NCI-H446 treated with DMSO at 0.1 percent for 48 hours (cell line): ENCODE measurements around the gene CACNA2D2.
A peak's percentile ranks its signal among the peaks of the same experiment; 100 is the strongest.

ENCODE experiments used
- DNase-seq: peaks from one replicate; lab custom pipeline; 2025; lab: John Stamatoyannopoulos, UW

The CACNA2D2 gene

DNA sequence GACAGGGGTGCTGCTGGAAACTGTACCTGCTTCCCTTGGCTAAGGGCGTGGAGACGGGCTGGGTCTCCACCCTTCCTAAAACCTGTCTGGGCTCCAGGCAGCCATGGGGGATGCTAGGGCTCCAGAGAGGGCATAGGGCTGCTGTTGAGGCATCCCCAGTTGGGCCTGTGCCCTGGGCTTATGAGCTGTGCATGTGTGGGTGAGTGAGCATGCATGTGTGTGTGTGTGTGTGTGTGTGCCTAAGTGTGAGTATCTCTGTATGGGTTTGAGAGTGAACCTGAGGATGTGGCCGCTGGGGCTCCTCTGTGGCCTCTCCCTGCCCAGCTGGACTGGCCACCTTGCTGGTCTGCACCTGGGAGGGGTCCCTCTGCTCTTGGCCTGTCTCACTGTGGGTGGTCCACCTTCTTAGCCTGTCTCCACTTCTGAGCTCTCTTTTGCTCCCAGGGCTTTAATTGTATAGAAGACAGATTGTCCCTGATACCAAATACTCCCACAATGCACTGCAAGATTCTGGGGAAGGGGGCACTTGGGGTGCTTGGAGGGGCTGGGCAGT is 132.2 kb downstream of the CACNA2D2 start:
- no peak for DNase-seq

DNA sequence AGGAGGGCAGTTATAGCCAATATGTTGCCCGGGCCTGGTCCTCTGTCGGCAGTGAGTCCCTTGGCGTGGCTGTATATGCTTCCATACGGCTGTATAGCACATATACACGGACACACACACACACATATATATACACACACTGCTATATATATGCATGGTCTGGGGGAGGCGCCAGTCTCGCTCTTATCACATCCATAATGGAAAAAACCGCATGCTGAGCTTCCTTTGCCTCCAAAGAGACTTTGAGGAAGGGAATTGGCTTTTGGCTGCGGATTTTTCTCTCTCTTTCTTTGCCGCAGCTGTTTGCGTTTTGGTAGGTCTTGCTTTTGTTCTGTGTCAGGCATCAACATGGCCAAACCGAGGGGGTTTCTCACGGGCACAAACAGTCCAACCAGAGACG is 132.8 kb downstream of the CACNA2D2 start:
- no peak for DNase-seq

DNA sequence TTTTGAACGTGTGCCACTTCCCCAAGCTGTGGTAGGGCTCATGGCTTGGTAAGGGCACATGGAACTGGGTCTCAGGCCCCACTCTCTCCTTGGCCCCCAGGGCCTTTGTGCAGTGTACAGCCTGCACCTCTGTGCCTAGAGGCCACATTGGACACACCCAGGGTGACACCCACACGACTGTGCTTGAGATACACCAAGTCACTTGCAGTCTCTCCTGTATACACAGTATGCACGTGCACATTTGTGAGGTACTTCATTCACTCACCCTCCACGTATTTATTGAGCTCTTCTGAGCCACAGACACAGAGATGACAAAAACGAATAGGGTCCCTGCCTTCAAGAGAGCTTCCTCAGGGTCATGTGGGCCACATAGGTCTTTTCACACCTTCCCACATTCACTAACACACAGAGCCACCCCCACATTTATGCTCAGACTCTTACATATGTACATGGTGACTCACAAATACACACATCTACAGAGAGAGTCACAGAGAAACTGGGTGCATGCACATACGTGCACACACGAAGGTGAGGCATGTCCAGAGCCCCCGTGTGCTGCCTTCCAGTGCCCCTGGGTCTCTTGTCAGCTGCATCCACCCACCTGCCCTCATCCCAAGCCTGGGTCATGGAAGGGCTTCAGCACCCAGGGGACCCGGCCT is 134.3 kb downstream of the CACNA2D2 start:
- no peak for DNase-seq

DNA sequence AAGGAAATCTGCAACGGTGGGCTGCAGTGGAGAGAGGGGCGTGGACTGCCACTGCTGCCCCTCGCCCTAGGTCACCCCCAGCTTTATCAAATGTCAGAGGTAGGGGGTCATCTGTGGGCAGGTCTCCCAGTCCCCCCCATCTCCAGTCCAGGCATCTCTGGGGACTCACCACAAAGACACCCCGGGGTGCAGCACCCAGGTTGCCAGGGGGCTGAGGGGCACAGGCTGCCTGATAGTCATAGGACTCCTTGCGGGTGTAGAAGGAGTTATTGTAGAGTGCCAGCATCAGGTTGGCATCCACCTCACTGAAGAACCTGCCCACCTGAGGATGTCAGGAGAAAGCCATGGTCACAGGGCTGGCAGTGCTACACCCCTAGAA is 137.6 kb downstream of the CACNA2D2 start:
- no peak for DNase-seq

DNA sequence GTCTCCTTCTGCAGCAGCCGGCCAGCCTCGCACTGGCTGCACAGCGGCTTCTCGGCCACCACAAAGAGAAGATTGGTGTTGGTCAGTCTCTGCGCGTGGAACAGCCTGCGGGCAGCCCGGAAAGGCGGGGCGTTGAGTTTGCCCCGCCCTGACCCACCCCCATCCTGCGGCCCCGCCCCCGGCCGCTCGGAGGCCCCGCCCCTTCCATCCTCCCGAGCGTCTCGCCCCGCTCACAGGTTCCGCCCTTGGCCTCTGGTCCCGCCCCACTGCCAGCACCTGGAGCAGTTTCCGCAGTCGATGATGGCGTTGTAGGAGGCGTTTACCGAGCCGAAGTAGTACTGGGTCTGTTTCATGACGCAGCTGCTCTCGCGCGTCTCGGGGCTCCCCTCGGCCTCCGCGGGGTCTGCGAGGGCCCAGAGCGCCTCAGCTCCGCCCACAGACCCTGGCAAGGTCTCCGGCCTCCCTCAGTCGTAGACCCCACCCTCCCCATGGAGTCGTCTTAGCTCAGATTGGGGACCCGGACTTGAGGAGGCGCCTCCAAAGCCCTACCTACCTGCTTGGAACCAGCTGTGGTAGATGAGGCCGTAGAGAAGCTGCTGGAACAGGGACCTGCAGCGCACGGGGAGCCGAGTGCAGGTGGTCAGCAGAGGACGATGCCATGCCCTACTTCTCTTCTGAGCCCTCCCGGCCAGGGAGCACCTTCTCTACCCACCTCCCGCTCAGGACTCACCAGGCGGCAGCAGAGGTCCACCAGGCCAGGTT is 138.2 kb downstream of the CACNA2D2 start:
- no peak for DNase-seq

DNA sequence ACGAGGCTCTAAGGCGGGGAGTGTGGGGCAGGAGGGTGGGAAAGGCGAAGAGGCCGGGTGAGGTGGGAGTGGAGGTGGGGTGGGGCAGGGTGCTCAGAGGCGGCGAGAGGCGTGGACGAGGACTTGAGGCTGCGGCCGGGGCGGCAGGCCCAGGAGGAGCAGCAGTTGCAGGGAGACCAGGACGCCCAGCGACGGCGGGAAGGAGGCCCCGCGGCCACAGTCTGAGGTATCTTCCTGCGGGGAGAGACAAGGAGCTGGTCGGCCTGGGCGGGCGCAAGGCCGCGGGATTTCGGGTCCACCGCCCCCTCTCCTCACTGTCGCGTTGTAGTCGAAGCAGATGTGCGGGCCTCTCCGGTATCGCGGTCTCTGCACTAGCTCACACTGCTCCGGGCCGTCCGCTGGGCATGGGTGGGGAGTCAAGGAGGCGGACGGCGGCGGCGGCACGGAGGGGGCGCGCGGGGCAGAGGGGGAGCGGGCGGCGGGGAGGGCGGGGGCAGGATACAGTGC is 138.8 kb downstream of the CACNA2D2 start:
- DNase-seq = no peak

DNA sequence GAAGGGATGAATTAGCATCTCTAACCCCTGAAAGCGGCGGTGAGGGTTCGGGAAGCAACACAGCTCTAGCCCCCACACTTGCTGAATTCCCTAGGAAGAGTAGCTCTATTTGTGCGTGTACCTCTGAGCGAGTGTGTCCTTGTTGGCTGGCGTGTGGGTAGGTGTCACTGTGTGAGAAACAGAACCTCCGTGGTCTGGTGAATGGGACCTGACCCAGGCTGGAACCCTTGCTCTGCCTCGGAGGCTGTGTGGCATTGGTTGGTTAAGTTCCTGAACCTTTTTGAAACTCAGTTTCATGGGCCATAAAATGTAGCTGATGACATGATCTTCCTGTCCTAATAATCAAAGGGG is 143.7 kb downstream of the CACNA2D2 start:
- DNase-seq = no peak

DNA sequence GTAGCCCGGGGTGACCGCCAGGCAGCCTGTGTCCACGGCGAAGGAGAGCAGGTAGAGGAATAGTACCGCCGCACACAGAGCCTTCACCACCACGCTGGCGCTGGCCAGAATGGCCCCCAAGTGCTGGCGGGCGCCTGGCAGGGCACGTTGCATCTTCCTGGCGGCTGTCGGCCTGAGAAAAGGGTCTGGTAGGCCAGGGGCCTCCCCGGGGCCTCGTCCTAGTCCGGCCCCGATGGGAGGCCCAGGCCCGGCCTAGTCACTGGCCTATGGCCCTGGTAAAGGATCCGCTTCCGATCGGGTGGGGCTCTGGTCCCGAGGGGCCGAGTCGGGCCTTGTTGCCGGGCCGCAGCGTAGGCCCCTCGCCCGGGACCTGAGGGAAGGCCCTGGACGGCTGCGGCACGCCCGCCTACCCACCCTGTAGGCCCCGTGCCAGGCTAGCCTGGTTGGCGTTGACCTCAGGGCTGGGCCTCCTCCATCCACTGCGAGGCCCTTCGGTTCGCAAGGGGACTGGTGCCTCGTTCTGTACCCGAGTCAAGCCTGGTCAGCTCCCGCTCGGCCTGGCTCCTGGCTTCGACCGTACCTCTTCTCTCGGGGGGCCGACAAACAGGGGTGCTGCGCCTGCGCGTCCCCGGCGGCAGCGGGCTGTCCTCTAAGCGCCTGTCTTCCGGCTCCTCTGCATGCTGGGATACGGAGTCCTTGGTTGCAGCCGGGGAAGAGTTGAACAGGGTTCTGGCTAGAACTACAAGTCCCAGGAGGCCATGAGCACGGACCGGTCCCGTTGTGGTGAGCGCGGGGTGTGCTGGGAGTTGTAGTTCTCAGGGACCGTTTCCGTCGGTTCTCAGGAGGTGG is 144.3 kb downstream of the CACNA2D2 start, which contains the start of gene TMEM115:
TMEM115 (minus strand) TSS at position 611 of the 849 bp plus-strand sequence; CDS start at position 153, 458 bp downstream.
- peak; percentile 92 for DNase-seq

DNA sequence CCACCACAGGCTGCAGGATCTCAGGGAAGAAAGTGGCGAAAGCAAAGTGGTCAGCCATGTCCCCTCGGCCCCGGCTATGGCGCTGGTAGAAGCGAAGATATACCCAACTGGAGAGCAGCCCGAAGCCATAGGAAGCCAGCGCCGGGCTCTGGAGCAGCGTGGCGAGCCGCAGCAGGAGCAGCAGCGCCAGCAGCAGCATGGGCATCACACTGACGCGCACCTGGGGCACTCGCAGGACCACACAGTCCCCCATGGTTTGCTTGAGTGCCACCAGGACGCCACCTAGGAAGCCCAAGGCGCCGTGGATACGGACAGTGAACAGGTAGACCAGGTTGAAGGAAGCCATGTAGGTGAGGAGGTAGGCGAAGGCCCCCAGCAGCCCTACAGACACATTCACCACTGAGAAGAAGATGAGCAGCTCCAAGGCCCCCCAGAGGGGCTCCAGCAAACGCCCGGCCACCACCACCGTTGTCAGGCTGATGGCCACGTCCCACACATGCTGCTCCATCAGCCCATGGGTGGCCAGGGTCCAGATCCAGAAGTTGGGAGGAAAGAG is 145.0 kb downstream of the CACNA2D2 start:
- no peak for DNase-seq

DNA sequence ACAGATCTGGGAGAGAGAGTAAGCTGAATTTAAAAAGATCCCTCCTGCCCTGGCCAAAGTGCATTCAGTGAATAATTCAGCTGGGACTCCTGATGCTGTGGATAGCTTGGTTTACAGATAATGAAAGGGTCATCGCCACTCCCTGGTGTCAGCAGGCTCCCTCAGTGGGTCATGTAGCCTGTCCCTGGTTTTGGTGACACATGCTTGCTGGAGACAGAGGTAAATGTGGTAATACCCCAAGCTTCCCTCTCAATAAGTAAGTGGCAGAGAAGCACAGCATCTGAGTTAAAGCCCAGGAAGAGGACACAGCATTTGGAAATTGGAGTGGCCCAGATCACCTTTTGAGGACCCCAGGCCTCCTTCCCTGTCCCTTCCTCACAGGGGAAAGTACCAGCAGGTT is 146.0 kb downstream of the CACNA2D2 start:
- DNase-seq = no peak

DNA sequence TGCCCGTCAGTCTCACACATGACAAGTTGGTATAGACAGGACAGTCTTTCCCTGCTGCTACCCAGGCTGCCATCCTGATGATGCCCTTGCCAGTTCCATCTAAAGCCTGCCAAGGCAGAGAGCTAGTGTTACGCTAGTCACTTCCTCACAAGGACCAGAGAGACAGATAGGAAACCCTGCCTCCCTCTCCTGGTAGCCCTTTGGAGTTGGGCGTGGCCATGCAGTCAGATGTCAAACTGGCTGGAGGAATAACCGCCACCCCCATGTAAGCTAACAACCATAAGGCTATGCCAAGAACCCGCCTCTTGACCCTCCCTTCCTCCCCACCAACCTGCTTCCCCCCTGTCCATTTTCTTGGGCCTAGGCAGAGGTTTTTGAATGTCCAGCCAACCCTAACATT is 146.9 kb downstream of the CACNA2D2 start:
- no peak for DNase-seq

DNA sequence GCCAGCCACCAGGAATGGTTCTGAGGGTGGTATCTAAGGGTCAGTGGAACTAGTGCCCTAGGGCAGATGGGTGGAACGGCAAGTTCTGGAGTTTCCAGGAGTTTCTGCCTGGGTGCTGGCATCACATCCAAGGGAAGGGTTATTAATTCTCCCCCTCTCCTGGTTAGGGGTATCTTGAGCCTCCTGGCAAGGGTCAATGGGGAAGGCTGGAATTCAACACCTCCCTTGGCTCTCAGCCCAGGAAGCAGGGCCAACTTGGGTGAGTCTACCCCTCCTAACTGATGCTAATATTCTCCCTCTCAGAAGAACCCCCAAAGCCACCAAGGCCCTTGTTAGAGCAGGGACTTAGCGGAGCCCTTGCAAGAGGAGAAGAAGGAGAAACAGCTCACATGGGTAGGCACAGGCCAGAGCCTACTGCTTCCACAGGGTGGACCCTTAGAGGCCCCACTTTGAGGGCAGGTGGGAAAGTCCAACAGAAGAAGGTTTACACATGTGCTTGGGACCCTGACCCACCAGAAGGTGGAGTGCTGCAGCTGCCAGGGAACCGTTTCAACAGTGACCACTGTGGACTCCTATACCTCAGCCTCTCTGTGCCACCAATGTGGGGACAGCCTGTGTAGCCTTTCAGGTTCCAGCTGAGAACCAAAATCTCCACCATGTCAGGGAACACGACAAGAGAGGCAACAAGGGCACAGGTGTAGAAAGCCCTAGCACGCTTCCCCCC is 147.4 kb downstream of the CACNA2D2 start:
- DNase-seq = no peak

DNA sequence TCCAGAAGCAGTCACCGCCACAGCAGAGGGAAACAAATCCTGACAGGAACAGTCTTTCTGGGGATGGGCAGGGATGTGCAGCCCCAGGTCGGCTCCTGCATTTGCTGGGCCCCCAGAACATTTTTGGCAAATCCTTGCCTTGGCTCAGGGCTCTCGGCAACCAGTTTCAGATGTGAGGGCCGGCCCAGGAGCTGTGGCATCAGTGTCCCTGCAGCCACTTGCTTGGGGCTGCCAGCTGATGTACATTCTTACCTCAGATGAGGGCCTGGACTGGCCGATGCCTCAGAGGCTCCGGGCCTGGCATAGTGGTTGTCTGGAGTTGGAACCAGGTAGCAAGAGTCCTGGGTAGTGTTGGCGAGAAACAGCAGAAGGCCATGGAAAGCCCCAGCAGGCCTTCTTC is 148.6 kb downstream of the CACNA2D2 start:
- DNase-seq = no peak

DNA sequence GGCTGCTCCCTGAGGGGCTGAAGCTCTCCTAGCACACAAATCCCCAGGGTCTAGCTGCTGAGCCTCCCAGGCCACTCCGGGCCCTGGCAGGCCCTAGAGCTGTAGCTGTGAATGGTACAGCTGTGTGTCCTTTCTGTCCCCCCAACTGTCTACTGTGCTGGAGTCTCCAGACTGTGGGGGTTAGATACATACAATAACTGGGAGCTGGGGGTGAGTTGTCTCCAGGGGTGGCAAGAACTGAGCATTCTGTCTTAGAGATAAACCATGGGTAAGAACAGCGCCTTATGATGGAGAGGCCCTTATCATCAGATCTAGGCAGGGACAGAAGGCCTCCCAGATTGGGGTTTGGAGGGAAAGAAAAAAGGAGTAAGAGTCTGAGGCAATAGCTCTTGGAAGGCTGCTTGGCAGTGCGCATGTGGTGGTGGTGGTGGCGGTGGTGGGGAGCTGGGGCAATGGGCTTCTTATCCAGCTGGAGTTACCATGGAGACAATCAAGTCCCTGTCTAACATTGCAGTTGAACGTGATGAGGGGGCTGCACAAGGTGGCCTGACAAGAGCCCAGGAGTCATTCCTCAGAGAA is 149.2 kb downstream of the CACNA2D2 start:
- no peak for DNase-seq

DNA sequence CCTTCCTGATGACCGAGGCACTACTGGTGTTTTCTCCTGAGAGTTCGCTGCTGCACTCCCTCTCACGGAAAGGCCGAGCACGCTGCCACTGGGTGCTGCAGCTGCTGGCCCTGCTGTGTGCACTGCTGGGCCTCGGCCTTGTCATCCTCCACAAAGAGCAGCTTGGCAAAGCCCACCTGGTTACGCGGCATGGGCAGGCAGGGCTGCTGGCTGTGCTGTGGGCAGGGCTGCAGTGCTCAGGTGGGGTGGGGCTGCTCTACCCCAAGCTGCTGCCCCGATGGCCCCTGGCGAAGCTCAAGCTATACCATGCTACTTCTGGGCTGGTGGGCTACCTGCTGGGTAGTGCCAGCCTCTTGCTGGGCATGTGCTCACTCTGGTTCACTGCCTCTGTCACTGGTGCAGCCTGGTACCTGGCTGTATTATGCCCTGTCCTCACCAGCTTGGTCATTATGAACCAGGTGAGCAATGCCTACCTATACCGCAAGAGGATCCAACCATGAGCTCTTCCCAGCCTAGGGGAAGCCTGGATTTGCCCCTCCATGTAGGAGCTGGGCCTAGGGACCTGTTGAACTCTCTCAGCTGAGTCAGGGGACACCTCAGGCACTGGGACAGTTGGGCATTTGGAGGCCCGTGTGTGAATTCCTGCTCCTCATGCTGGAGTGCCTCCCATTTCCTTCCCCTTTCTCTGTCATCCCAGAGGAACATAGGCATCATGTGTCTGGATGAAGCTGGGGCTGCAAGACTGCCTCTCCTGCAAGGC is 150.0 kb downstream of the CACNA2D2 start:
- no peak for DNase-seq

DNA sequence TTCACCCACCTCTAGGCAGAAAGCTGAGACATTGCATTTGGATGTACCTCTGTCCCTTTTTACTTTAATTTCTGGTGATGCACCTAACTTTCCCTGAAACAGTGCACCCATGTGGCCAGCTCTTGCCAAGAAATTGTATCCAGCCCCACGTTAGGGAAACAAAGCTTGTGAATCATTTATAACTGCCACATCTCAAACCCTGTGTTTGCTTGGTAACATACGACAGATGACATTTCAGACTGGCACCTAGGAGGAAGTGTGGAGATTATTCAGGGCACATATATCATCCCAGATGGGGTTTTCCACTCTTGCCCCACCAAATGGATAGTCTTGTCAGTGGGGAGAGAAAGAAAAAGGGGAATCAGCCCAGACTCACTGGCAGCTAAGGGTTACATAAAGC is 150.7 kb downstream of the CACNA2D2 start:
- no peak for DNase-seq

DNA sequence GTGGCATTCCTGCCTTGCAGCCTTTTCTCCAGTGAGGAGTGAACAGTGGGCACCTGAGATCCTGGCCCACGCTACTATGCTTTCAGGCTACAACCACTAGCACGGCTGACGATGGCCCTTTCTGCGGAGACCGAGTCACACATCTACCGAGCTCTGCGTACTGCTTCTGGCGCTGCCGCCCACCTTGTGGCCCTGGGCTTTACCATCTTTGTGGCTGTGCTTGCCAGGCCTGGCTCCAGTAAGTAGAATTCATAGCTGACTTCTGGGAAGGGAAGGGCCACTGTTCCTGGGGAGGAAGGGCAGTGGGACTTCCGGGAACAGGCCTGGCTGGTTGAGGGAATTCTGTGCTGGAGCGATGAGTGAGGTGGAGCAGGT is 152.1 kb downstream of the CACNA2D2 start:
- no peak for DNase-seq

DNA sequence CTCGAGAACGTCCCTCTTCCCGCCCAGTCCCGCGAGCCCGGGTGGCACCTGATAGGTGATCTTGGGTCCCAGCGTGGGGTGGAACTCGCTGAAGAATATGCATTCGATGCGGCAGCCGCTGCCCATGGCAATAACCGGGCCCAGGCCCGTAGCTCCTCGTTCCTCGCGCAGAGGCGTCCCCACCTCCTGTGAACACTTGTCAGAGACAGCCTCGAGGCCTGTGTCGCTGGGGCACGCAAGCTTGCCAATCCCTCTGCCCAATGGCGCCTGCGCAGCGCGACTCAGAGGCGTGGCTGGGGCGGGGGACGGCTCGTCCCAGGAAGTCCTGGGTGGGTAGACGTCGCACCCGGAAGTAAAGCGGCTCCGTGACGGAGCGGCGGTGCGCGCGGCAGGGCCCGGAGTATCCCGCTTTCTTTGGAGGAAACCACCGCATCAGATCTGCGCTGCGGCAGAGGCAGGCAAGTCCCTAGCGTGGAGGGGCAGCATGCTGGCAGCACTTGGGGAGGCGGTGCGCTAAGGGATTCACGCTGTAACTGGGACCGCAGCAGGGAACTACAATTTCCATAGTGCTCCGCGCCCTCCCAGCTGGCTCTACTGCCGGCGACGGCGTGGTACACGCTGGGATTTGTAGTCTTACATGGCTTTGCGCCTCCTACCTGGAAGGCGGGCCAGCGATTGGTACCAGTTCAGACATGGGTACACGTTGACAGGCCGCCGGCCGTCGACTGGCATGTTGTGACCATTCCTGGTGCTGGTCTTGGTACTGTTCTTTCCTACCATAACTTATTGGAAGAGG is 152.7 kb downstream of the CACNA2D2 start, which contains the start of the genes CYB561D2 and NPRL2:
CYB561D2 (plus strand) TSS at position 336 of the 796 bp plus-strand sequence. CDS start 572 bp downstream, outside the sequence.
NPRL2 (minus strand) TSS at position 249 of the 796 bp plus-strand sequence; CDS start at position 126, 123 bp downstream.
- DNase-seq = peak; percentile 77

DNA sequence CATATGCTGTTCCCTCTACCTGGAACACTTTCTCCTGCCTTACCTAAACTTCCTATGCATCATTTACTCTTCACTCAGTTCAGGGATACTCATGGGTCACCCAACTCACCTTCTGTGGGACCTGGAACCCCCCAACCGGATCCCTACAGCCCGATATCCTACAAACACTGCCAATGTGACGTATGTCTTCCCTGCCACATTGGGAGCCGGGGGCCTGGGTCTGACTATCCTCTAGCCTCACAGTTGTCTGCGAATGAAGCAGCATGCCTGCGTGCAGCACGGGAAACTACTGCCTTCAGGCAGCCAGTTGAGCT is 153.3 kb downstream of the CACNA2D2 start:
- no peak for DNase-seq
